Measurements from ENCODE around the gene PTPRN2.

Gene PTPRN2

GRCh38 chr7:157723205-157723604 lies 864.4 kb downstream of the PTPRN2 start:
- H3K9ac ChIP-seq (ENCODE audit: low read depth, low read length): no peak overlapping the region
- no peaks in the 10 kb centered on the region for H3K4me1 ChIP-seq (ENCODE audit: insufficient read depth, low read length)
- H3K9me3 ChIP-seq (ENCODE audit: control insufficient read depth, insufficient read depth, low read length): no peaks in the 10 kb centered on the region
- no peaks in the 10 kb centered on the region for H3K36me3 ChIP-seq (ENCODE audit: insufficient read depth, low read length)

GRCh38 chr7:157722137-157723060 lies 865.2 kb downstream of the PTPRN2 start:
- Histone ChIP-seq H3K9ac (ENCODE audit: low read depth, low read length) (no peak overlapping the region), H3K4me1 (ENCODE audit: insufficient read depth, low read length) (no peaks in the 10 kb centered on the region), H3K9me3 (ENCODE audit: control insufficient read depth, insufficient read depth, low read length) (no peaks in the 10 kb centered on the region), H3K36me3 (ENCODE audit: insufficient read depth, low read length) (no peaks in the 10 kb centered on the region)

GRCh38 chr7:157721468-157722136 lies 866.0 kb downstream of the PTPRN2 start:
- H3K9me3 ChIP-seq (ENCODE audit: control insufficient read depth, insufficient read depth, low read length): no peaks in the 10 kb centered on the region
- no peaks in the 10 kb centered on the region for H3K4me1 ChIP-seq (ENCODE audit: insufficient read depth, low read length)
- no peaks in the 10 kb centered on the region for H3K36me3 ChIP-seq (ENCODE audit: insufficient read depth, low read length)
- no peak overlapping the region for H3K9ac ChIP-seq (ENCODE audit: low read depth, low read length)

GRCh38 chr7:157719705-157720655 lies 867.6 kb downstream of the PTPRN2 start:
- Histone ChIP-seq H3K9me3 (ENCODE audit: control insufficient read depth, insufficient read depth, low read length) (no peaks in the 10 kb centered on the region), H3K9ac (ENCODE audit: low read depth, low read length) (no peak overlapping the region), H3K4me1 (ENCODE audit: insufficient read depth, low read length) (no peaks in the 10 kb centered on the region), H3K36me3 (ENCODE audit: insufficient read depth, low read length) (no peaks in the 10 kb centered on the region)

GRCh38 chr7:157719008-157719682 lies 868.5 kb downstream of the PTPRN2 start:
- no peak overlapping the region for H3K9ac ChIP-seq (ENCODE audit: low read depth, low read length)
- H3K4me1 ChIP-seq (ENCODE audit: insufficient read depth, low read length): no peaks in the 10 kb centered on the region
- H3K36me3 ChIP-seq (ENCODE audit: insufficient read depth, low read length): no peaks in the 10 kb centered on the region
- no peaks in the 10 kb centered on the region for H3K9me3 ChIP-seq (ENCODE audit: control insufficient read depth, insufficient read depth, low read length)

GRCh38 chr7:157718303-157719007 lies 869.2 kb downstream of the PTPRN2 start:
- H3K36me3 ChIP-seq (ENCODE audit: insufficient read depth, low read length): no peaks in the 10 kb centered on the region
- H3K4me1 ChIP-seq (ENCODE audit: insufficient read depth, low read length): no peaks in the 10 kb centered on the region
- H3K9me3 ChIP-seq (ENCODE audit: control insufficient read depth, insufficient read depth, low read length): no peaks in the 10 kb centered on the region

GRCh38 chr7:157717211-157718174 lies 870.1 kb downstream of the PTPRN2 start:
- no peaks in the 10 kb centered on the region for H3K36me3 ChIP-seq (ENCODE audit: insufficient read depth, low read length)
- H3K9ac ChIP-seq (ENCODE audit: low read depth, low read length): no peak overlapping the region
- no peaks in the 10 kb centered on the region for H3K4me1 ChIP-seq (ENCODE audit: insufficient read depth, low read length)
- H3K9me3 ChIP-seq (ENCODE audit: control insufficient read depth, insufficient read depth, low read length): no peaks in the 10 kb centered on the region

More at GRCh38 chr7:157718303-157719007, 869.2 kb downstream of the PTPRN2 start:
- H3K9ac ChIP-seq (ENCODE audit: low read depth, low read length): no peak overlapping the region

GRCh38 chr7:157715938-157716280 lies 871.7 kb downstream of the PTPRN2 start:
- H3K4me1 ChIP-seq (ENCODE audit: insufficient read depth, low read length): no peaks in the 10 kb centered on the region
- H3K9me3 ChIP-seq (ENCODE audit: control insufficient read depth, insufficient read depth, low read length): no peaks in the 10 kb centered on the region
- H3K9ac ChIP-seq (ENCODE audit: low read depth, low read length): no peak overlapping the region
- H3K36me3 ChIP-seq (ENCODE audit: insufficient read depth, low read length): no peaks in the 10 kb centered on the region

- Histone ChIP-seq H3K4me1 (ENCODE audit: insufficient read depth, low read length) (no peaks in the 10 kb centered on the region), H3K9ac (ENCODE audit: low read depth, low read length) (no peak overlapping the region), H3K36me3 (ENCODE audit: insufficient read depth, low read length) (no peaks in the 10 kb centered on the region), H3K9me3 (ENCODE audit: control insufficient read depth, insufficient read depth, low read length) (no peaks in the 10 kb centered on the region)
These were observed 872.3 kb downstream of the PTPRN2 start for GRCh38 chr7:157715071-157715937.

GRCh38 chr7:157714166-157715070 lies 873.2 kb downstream of the PTPRN2 start:
- Histone ChIP-seq H3K9me3 (ENCODE audit: control insufficient read depth, insufficient read depth, low read length) (no peaks in the 10 kb centered on the region), H3K36me3 (ENCODE audit: insufficient read depth, low read length) (no peaks in the 10 kb centered on the region), H3K9ac (ENCODE audit: low read depth, low read length) (no peak overlapping the region), H3K4me1 (ENCODE audit: insufficient read depth, low read length) (no peaks in the 10 kb centered on the region)

- no peak overlapping the region for H3K9ac ChIP-seq (ENCODE audit: low read depth, low read length)
- no peaks in the 10 kb centered on the region for H3K36me3 ChIP-seq (ENCODE audit: insufficient read depth, low read length)
- H3K4me1 ChIP-seq (ENCODE audit: insufficient read depth, low read length): no peaks in the 10 kb centered on the region
- no peaks in the 10 kb centered on the region for H3K9me3 ChIP-seq (ENCODE audit: control insufficient read depth, insufficient read depth, low read length)
These were observed 874.0 kb downstream of the PTPRN2 start for GRCh38 chr7:157713591-157713990.

Measured in ES-I3 (cell line).